HS-5 (cell line): ENCODE data around the gene CUBN.

Experiments
- DNase-seq: peaks from one replicate; pipeline ENCODE4 v3.0.0-alpha.2; 2012; ENCODE audit warnings: low read depth

The CUBN gene

GRCh38 chr10:17073725-17074540 lies 55.7 kb downstream of the CUBN start:
- no peak for DNase-seq

- DNase-seq = no peak
Observed at GRCh38 chr10:17068953-17069352, 60.7 kb downstream of the CUBN start.

GRCh38 chr10:17067376-17068264 lies 62.0 kb downstream of the CUBN start:
- DNase-seq = no peak

GRCh38 chr10:17066807-17067206 lies 62.8 kb downstream of the CUBN start:
- DNase-seq = no peak

- no peak for DNase-seq
Observed at GRCh38 chr10:17066000-17066399, 63.6 kb downstream of the CUBN start.

- DNase-seq = no peak
Observed at GRCh38 chr10:17065273-17065672, 64.3 kb downstream of the CUBN start.

GRCh38 chr10:17064435-17064834 lies 65.2 kb downstream of the CUBN start:
- DNase-seq = no peak

- no peak for DNase-seq
Observed at GRCh38 chr10:17062955-17063484, 66.6 kb downstream of the CUBN start.

- no peak for DNase-seq
Observed at GRCh38 chr10:17062493-17062892, 67.1 kb downstream of the CUBN start.

- no peak for DNase-seq
Observed at GRCh38 chr10:17062009-17062408, 67.6 kb downstream of the CUBN start.

GRCh38 chr10:17061418-17061817 lies 68.2 kb downstream of the CUBN start:
- DNase-seq = no peak

- DNase-seq = no peak
Observed at GRCh38 chr10:17060289-17060688, 69.3 kb downstream of the CUBN start.

- DNase-seq = no peak
Observed at GRCh38 chr10:17059197-17059688, 70.4 kb downstream of the CUBN start.

- DNase-seq = no peak
Observed at GRCh38 chr10:17058093-17058492, 71.5 kb downstream of the CUBN start.

GRCh38 chr10:17056781-17057428 lies 72.7 kb downstream of the CUBN start:
- no peak for DNase-seq

GRCh38 chr10:17053513-17053912 lies 76.1 kb downstream of the CUBN start:
- no peak for DNase-seq

- DNase-seq = no peak
Observed at GRCh38 chr10:17053061-17053460, 76.5 kb downstream of the CUBN start.

GRCh38 chr10:17051851-17052250 lies 77.8 kb downstream of the CUBN start:
- DNase-seq = no peak

GRCh38 chr10:17049195-17049594 lies 80.4 kb downstream of the CUBN start:
- no peak for DNase-seq

GRCh38 chr10:17047908-17048307 lies 81.7 kb downstream of the CUBN start:
- DNase-seq = no peak

- no peak for DNase-seq
Observed at GRCh38 chr10:17046989-17047388, 82.6 kb downstream of the CUBN start.

GRCh38 chr10:17043586-17043985 lies 86.0 kb downstream of the CUBN start:
- no peak for DNase-seq
